Ovary (tissue), 9 donors: ENCODE results near the gene SPZ1. TPM values are rescaled to one million over a fixed set of nuclear protein-coding genes. Genes with fewer than 3 reads are reported as not detected.

Source experiments
- DNase-seq, 5 donors: peaks; one replicate each; pipeline ENCODE4 v3.0.0-alpha.2; 2019 to 2020
- H3K27ac ChIP-seq, 2 donors: fragments of 200-600 bp; one replicate each; pipeline versions ENCODE4 v1.5.1 to v1.8.0; 2019 to 2022
- H3K27me3 ChIP-seq: fragments of 200-600 bp; one replicate; pipeline ENCODE4 v1.8.0; 2022
- H3K36me3 ChIP-seq: fragments of 200-600 bp; sonication (generic); one replicate; pipeline ENCODE4 v1.5.1; 2019
- H3K4me1 ChIP-seq: one replicate; pipeline ENCODE4 v1.8.1; 2013; ENCODE audit warnings: mild to moderate bottlenecking, moderate library complexity; ENCODE audit not compliant: insufficient read depth
- H3K4me3 ChIP-seq: fragments of 200-600 bp; sonication (generic); one replicate; pipeline ENCODE4 v1.5.1; 2017
- H3K9me3 ChIP-seq, 2 donors: fragments of 200-600 bp in 1 of 2; sonication (generic) in 1 of 2; one replicate each; pipeline versions ENCODE4 v1.5.1 to v1.8.1; 2013 to 2019; ENCODE audit warnings: mild to moderate bottlenecking in 1 of 2, moderate library complexity in 1 of 2
- EP300 ChIP-seq: sonication (generic); formaldehyde crosslinking; IDR thresholded peaks from one replicate; pipeline ENCODE4 v1.6.1; 2017; ENCODE audit warnings: antibody characterized with exemption
- POLR2A ChIP-seq: fragments of 450-650 bp; IDR thresholded peaks from one replicate; pipeline ENCODE4 v1.6.1; 2017; ENCODE audit warnings: antibody characterized with exemption, mild to moderate bottlenecking, moderate library complexity
- WGBS, 3 donors: extraction: QIAGEN DNeasy Blood & Tissue Kit in 1 of 3; methylation state at CpG; one replicate each; pipeline versions ENCODE4 v1.1.5 to v1.1.7; 2013 to 2017; 5-methylcytosine and 5-hydroxymethylcytosine counted together
- intact Hi-C, 4 donors: fragments of 100-400 bp; cut with DNase I; formaldehyde crosslinking; loops; one replicate each; pipeline versions ENCODE4 v1.11.0 to v1.15.1; 2022 to 2023
- polyA plus RNA-seq, 2 donors: library from polyadenylated mRNA; stranded (reverse); fragments of 200-250 nt in 1 of 2; fragments of 350-450 nt in 1 of 2; fragmentation: Illumina TruSeq in 1 of 2; extraction: RNeasy Lipid Tissue Mini Kit (QIAGEN cat#74804) in 1 of 2; gene quantifications; one replicate each; pipeline ENCODE4 v1.2.3, GENCODE V29; 2013 to 2014
- total RNA-seq, 7 donors: library from RNA; depleted of rRNA in 2 of 7; stranded (reverse); fragments of >200 nt in 2 of 7; fragmentation: NEBNext Ultra II Directional in 3 of 7; extraction: Animal tissue kit (Norgen Biotek cat#: 25700) in 3 of 7; gene quantifications; one replicate each; pipeline versions ENCODE4 v1.1.0 to v1.2.4, GENCODE V29; 2016 to 2023
- TF ChIP-seq, protein P1 (sequence below), 3 donors: fragments of 450-650 bp in 2 of 3; fragments of 200-600 bp in 1 of 3; IDR thresholded peaks; one replicate each; pipeline versions ENCODE4 v1.5.1 to v1.8.0; 2016 to 2022; ENCODE audit warnings: antibody characterized with exemption in 3 of 3, mild to moderate bottlenecking in 1 of 3
- donor health status: DM: no; HTN: no; CAD: no; lungs with moderate emphysema.
- donor health status: DM: no; HTN: no; CAD: no.
- donor health status: Bipolar disorder and iron deficiency.
- donor health status: DM: yes; HTN: yes; CAD: no.
- donor health status: DM: no; HTN: no; CAD: no.
- donor health status: DM: yes; HTN: yes; CAD: no.

The SPZ1 gene
- total and polyA plus RNA-seq, 9 donors, result not detected

DNA sequence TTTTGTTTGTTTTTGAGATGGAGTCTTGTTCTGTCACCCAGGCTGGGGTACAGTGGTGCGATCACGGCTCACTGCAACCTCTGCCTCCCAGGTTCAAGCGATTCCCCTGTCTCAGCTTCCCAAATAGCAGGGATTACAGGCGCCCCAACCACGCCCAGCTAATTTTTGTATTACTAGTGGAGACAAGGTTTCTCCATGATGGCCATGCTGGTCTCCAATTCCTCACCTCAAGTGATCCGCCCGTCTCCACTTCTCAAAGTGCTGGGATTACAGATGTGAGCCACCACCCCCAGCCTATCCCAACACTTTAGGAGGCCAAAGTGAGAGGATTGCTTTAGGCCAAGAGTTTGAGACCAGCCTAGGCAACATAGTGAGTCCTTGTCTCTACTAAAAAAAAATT lies 19.3 kb downstream of the SPZ1 start:
- TF ChIP-seq EP300, result no peak
- TF ChIP-seq POLR2A, result no peak
- TF ChIP-seq, protein P1, sequence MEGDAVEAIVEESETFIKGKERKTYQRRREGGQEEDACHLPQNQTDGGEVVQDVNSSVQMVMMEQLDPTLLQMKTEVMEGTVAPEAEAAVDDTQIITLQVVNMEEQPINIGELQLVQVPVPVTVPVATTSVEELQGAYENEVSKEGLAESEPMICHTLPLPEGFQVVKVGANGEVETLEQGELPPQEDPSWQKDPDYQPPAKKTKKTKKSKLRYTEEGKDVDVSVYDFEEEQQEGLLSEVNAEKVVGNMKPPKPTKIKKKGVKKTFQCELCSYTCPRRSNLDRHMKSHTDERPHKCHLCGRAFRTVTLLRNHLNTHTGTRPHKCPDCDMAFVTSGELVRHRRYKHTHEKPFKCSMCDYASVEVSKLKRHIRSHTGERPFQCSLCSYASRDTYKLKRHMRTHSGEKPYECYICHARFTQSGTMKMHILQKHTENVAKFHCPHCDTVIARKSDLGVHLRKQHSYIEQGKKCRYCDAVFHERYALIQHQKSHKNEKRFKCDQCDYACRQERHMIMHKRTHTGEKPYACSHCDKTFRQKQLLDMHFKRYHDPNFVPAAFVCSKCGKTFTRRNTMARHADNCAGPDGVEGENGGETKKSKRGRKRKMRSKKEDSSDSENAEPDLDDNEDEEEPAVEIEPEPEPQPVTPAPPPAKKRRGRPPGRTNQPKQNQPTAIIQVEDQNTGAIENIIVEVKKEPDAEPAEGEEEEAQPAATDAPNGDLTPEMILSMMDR (IDR thresholded peaks at IDR 0.05), result no peak
- H3K4me1 ChIP-seq, result no peaks in the 10 kb centered on the region
- no peak for DNase-seq
- H3K27ac ChIP-seq, result no peak overlapping the region
- H3K36me3 ChIP-seq, result no peaks in the 10 kb centered on the region
- intact Hi-C loops, result no loop called here
- no peaks in the 10 kb centered on the region for H3K27me3 ChIP-seq
- no peak overlapping the region for H3K4me3 ChIP-seq
- no peaks in the 10 kb centered on the region for H3K9me3 ChIP-seq
- 90 to 99% (median 91%) methylated on average over 7 of the region's 7 CpGs for WGBS, 3 donors

DNA sequence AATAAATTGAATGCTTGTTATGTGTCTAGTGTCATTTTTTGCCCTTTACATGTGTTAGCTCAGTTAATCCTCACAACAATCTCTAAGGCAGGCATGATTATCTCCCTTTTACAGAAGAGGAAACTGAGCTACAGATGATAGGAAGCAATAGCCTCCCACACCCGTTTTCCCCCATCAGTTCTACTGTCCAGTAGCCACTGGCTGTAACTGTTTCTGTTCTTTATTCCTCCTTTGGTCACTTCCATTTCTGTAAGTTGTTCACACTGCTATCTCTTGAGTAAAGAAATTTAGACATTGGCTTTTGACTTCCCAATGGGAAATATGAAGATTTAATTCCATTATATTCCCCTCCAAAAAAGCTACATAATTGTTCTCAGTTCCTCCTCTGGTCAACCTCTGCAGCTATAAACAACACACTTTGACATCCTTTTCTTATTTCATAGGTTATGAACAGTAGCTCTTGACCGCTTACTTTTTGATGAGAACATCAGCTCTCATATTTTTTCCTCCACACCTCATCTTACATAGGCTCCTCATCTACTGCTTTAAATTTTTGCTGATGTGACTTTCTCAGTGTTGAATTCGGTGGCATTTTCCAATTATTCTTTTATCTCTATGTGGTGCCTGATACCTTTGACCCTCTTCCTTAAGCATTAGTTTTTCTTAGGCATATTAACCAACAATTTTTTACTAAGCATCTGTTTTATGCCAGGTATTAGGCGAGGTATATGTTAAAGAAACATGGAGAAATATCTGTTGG lies 21.4 kb downstream of the SPZ1 start:
- H3K4me1 ChIP-seq, result no peaks in the 10 kb centered on the region
- intact Hi-C loops, result no loop called here
- no peak overlapping the region for H3K27ac ChIP-seq
- TF ChIP-seq, protein P1 (IDR thresholded peaks at IDR 0.05), result no peak
- TF ChIP-seq POLR2A, result no peak
- no peak for TF ChIP-seq EP300
- WGBS, 3 donors, result 74 to 77% (median 75%) methylated on average over 4 of the region's 4 CpGs
- H3K27me3 ChIP-seq, result no peaks in the 10 kb centered on the region
- no peak overlapping the region for H3K4me3 ChIP-seq
- DNase-seq, result no peak
- H3K36me3 ChIP-seq, result no peaks in the 10 kb centered on the region
- H3K9me3 ChIP-seq, result no peaks in the 10 kb centered on the region

DNA sequence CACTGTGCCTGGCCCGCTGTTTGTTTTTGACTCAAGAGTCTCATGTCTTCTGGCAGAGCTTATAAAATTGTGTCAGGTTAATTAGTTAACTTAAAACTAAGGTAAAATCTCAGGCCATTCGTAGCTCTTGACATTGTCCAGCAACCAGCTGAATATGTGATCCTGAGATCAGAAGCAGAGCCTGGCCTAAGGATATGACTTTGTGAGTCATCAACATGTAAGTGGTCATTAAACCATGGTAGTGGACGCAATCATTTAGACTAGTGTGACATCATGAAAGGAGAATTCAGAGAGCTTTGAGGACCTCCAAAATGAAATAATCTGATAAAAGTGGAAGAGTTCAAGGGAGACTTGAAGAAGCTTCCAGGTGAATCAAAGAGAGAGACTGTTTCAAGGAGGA lies 23.3 kb downstream of the SPZ1 start:
- Histone ChIP-seq H3K36me3 (no peaks in the 10 kb centered on the region), H3K4me1 (no peaks in the 10 kb centered on the region), H3K4me3 (no peak overlapping the region), H3K27me3 (no peaks in the 10 kb centered on the region), H3K9me3 (no peaks in the 10 kb centered on the region), H3K27ac (no peak overlapping the region)
- TF ChIP-seq, protein P1 (IDR thresholded peaks at IDR 0.05), result no peak
- TF ChIP-seq EP300 (no peak), POLR2A (no peak)
- intact Hi-C loops, result no loop called here
- DNase-seq, result no peak
- WGBS, 3 donors, result 88 to 94% (median 90%) methylated on average over 3 of the region's 3 CpGs

DNA sequence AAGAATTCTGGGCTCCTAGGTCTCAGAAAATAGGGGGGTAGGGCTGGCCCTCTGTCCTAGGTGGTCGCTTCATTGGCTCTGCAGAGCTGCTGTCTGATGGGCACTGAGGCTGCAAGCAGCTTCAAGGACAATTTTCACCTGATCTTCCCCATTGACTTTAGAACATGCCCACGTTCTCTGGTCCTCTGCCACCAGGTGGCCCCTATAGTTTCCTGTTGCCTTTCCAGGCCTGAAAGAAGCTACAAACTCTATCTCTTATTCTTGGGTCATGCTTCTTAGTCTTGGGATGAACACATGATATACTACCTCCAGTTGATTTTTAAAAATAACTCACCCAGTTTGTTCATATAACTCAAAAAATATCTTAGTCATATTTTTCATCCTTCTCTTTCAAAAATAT lies 26.3 kb downstream of the SPZ1 start:
- Histone ChIP-seq H3K4me1 (no peaks in the 10 kb centered on the region), H3K4me3 (no peak overlapping the region), H3K36me3 (no peaks in the 10 kb centered on the region), H3K9me3 (no peaks in the 10 kb centered on the region), H3K27ac (no peak overlapping the region), H3K27me3 (no peaks in the 10 kb centered on the region)
- DNase-seq, result no peak
- WGBS, 3 donors, result 58 to 70% (median 68%) methylated on average over 2 of the region's 2 CpGs
- intact Hi-C loops, result no loop called here
- no peak for TF ChIP-seq EP300
- TF ChIP-seq POLR2A, result no peak
- TF ChIP-seq, protein P1 (IDR thresholded peaks at IDR 0.05), result no peak
